Measurements from ENCODE around the gene SLC39A9.

DNA sequence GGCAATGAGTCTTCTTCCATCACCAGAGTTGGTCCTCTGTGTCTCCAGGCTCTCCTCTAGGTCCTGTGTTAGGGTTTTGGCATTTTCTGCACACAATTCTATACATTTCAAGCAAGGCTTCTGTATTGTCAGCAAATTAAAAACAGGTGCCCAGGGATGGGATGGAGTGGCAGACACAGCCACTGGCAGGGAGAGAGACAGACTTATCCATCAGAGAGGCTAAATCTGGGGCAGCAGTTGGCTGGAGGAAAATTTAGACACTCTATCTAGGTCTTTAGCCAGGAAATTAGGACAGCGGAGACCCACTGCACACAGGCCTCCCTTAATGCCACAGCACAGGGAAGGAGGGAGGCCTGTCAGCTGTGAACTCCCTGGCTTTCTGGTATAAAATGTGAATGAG lies 106.3 kb downstream of the SLC39A9 start:
- TF ChIP-seq, protein P1, sequence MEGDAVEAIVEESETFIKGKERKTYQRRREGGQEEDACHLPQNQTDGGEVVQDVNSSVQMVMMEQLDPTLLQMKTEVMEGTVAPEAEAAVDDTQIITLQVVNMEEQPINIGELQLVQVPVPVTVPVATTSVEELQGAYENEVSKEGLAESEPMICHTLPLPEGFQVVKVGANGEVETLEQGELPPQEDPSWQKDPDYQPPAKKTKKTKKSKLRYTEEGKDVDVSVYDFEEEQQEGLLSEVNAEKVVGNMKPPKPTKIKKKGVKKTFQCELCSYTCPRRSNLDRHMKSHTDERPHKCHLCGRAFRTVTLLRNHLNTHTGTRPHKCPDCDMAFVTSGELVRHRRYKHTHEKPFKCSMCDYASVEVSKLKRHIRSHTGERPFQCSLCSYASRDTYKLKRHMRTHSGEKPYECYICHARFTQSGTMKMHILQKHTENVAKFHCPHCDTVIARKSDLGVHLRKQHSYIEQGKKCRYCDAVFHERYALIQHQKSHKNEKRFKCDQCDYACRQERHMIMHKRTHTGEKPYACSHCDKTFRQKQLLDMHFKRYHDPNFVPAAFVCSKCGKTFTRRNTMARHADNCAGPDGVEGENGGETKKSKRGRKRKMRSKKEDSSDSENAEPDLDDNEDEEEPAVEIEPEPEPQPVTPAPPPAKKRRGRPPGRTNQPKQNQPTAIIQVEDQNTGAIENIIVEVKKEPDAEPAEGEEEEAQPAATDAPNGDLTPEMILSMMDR (conservative IDR thresholded peaks at IDR 0.05; ENCODE audit: low read depth, low read length) = no peak
- TF ChIP-seq USF2 (IDR thresholded peaks at IDR 0.05; ENCODE audit: low read depth, low read length) = no peak
- TF ChIP-seq SMC3 (IDR thresholded peaks at IDR 0.05; ENCODE audit: low read depth, low read length) = no peak
- no peak for TF ChIP-seq RCOR1 (IDR thresholded peaks at IDR 0.05; ENCODE audit: insufficient replicate concordance, low read length)
- TF ChIP-seq MXI1 (IDR thresholded peaks at IDR 0.05; ENCODE audit: borderline replicate concordance, low read depth, low read length) = no peak
- no peak for TF ChIP-seq FOS (IDR thresholded peaks at IDR 0.05; ENCODE audit: low read depth, low read length)
- no peak for TF ChIP-seq RAD21 (IDR thresholded peaks at IDR 0.05; ENCODE audit: low read length)
- no peak for TF ChIP-seq BHLHE40 (IDR thresholded peaks at IDR 0.05; ENCODE audit: low read depth, low read length)
- no peak for TF ChIP-seq POLR2A (IDR thresholded peaks at IDR 0.05; ENCODE audit: low read depth, low read length)
- no peak for TF ChIP-seq MAZ (IDR thresholded peaks at IDR 0.05; ENCODE audit: borderline replicate concordance, low read depth, low read length)
